ENCODE results near the gene RAB8B.

DNA sequence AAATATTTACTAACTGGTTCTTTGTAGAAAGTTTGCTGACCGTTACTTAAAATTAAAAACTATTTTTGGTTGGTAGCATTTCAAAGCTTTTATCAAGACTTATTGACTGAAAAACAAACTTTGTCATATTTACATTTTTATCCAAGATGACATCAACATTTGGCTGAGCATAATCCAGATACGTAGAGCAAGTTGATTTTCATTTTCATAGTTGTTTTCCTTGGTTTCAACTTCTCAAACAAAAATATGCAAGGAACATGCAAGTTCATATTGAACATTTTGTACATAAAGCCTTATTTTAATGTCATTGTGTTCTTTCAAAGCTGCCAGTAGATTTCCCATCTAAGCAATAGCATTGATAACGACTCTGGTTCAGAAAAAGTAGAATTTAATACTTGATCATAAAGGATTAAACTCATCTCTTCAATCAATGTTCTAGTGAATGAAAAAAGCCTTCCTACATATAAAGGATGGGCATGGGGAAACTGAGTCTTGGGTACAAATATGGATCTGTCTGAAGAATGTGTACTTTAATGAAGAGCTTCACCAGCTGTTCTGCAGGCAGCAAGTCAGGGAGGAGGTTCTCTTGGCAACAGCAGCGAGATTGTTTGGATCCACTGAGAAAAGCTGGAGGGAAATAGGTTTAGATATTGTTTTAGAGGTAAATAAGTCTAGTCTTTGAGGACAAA, 5.6 kb downstream of the RAB8B start:
- TF ChIP-seq CTCF (IDR thresholded peaks at IDR 0.05) (no peak), POLR2A (IDR thresholded peaks at IDR 0.05) (no peak)

All from testis (tissue), 2 donors.